Naive thymus-derived CD8-positive, alpha-beta T cell (primary cell): ENCODE data around the gene PRM3. TPM values are rescaled to one million over a fixed set of nuclear protein-coding genes. Genes with fewer than 3 reads are reported as not detected.
A peak's percentile ranks its signal among the peaks of the same experiment; 100 is the strongest.

ENCODE experiments used
- ATAC-seq, 2 donors: fragments of 150-1000 bp; cut with Tn5 transposase in 1 of 2; sonication (Bioruptor Pico), chemical (Tn5 transposase) in 1 of 2; 1 replicate in 1 of 2; 2 replicates in 1 of 2; pipeline ENCODE4 v1.10.0; 2021; ENCODE audit warnings: mild to moderate bottlenecking in 2 of 2, moderate library complexity in 2 of 2
- POLR2A ChIA-PET: fragments of 350-600 bp; sonication (Branson Sonifier 250); formaldehyde crosslinking; loops from one replicate; lab custom pipeline; 2021; ENCODE audit warnings: antibody characterized with exemption; lab: Charles Lee
- DNase-seq, 10 donors: peaks; one replicate each; pipeline versions ENCODE4 v3.0.0 to v3.0.0-alpha.2; 2020 to 2022
- H3K27ac Mint-ChIP-seq, 10 donors: one replicate each; pipeline ENCODE4 v1.8.0; 2020 to 2022; ENCODE audit warnings: mild to moderate bottlenecking in 10 of 10, mixed read lengths in 10 of 10, moderate library complexity in 4 of 10, inconsistent platforms in 1 of 10
- H3K27me3 Mint-ChIP-seq, 5 donors: one replicate each; pipeline ENCODE4 v1.8.0; 2021 to 2022; ENCODE audit warnings: mixed read lengths in 5 of 5
- H3K36me3 Mint-ChIP-seq, 3 donors: one replicate each; pipeline ENCODE4 v1.8.0; 2020 to 2022; ENCODE audit warnings: mixed read lengths in 3 of 3, mild to moderate bottlenecking in 2 of 3, inconsistent platforms in 1 of 3
- H3K4me1 Mint-ChIP-seq, 4 donors: one replicate each; pipeline ENCODE4 v1.8.0; 2021 to 2022; ENCODE audit warnings: mixed read lengths in 4 of 4
- H3K4me3 Mint-ChIP-seq, 10 donors: one replicate each; pipeline ENCODE4 v1.8.0; 2020 to 2022; ENCODE audit warnings: mild to moderate bottlenecking in 10 of 10, mixed read lengths in 10 of 10, moderate library complexity in 6 of 10, inconsistent platforms in 1 of 10
- H3K9me3 Mint-ChIP-seq, 9 donors: one replicate each; pipeline ENCODE4 v1.8.0; 2020 to 2022; ENCODE audit warnings: mixed read lengths in 9 of 9, mild to moderate bottlenecking in 3 of 9, inconsistent platforms in 1 of 9, moderate library complexity in 1 of 9
- polyA plus RNA-seq, 3 donors: library from polyadenylated mRNA; unstranded; fragments of 300-500 nt; fragmentation: Illumina TruSeq; gene quantifications; one replicate each; pipeline ENCODE4 v1.2.3, GENCODE V29; 2021
- total RNA-seq, 8 experiments: library from RNA in 2 of 8; stranded (reverse) in 2 of 8; gene quantifications; one replicate each; pipeline ENCODE4 v1.2.3 and lab custom pipeline; 2021 to 2026

PRM3 gene
- total and polyA plus RNA-seq, 5 experiments from 2014 or later, result not detected

DNA sequence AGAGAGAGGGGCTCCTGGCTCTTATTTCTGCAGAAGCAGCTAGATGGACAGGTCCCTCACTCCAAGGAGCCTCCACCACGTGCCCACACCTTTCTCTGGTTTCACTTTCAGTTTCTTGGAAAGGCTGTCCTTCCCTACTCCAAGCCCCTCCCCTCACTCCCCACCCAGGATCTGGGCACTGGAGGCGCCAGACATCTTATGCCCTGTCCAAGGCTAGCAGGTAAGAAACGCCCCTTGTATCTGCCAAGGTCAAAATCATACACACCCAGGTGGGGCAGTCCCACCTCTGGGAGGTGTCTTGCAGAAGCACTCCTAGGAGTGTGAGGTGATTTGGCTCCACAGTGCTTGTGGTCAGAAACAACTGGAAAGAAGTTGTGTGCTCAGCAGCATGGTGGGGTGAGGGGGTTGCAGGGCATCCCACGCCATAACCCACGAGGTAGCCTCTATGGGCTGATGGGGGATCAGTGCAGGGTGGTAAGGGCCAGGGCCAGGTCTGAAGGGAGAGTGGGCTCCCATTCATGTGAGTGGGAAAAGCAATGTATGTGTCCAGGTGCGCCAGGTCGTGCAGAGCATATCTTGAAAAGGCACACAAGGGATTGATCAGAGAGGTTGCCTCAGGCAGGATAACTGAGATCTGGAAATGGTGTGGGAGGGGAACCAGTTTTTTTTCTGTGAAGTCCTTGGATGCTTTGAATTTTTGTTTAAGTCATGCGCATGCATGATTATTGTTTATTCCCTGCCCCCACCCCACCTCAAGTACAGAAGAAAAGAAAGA lies 39.5 kb upstream of the PRM3 start:
- Mint-ChIP-seq H3K27me3 (no peaks in the 10 kb centered on the region), H3K36me3 (no peaks in the 10 kb centered on the region), H3K9me3 (no peaks in the 10 kb centered on the region), H3K4me3 (peak overlapping the region in 8 of 10 donors; percentile 12 to 75 (median 56)), H3K4me1 (peaks cover 12 to 61% (median 46%) of the 10 kb centered on the region in 4 donors), H3K27ac (peak overlapping the region; percentile 71 to 91 (median 84))
- ATAC-seq (peak; percentile 18 to 23), DNase-seq (peak in 1 of 10 donors; percentile 12)
- POLR2A ChIA-PET, result interaction anchor here (0.9 to 5.6 kb wide), 5 partner anchors 11 to 56 kb away, joined by 3 to 71 read pairs (median 5); partner anchors contain the start of gene SOCS1

DNA sequence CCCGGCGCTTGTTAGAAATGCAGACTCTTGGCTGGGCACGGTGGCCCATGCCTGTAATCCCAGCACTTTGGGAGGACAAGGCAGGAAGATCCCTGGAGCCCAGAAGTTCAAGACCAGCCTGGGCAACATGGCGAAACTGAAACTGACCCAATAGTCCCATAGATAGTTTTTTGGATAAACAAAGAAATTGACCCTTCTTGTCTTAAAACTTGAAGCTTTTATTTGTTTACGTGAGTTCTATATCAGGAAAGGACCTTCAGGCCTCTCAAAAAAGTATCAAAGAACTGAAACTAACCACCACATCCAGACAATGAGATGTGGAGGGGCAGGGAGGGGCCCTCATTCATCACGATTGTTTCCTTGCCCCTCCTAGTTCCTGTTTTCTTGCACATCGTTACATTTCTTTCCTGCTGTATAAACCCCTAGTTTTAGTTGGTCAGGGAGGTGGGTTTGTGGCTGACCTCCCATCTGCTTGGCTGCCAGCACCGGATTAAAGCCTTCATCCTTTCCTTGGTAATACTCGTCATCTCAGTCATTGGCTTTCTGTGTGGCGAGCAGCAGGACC lies 37.6 kb upstream of the PRM3 start:
- Mint-ChIP-seq H3K4me3 (peak overlapping the region; percentile 40 to 81 (median 72)), H3K4me1 (peaks cover 15 to 67% (median 48%) of the 10 kb centered on the region in 4 donors), H3K36me3 (no peaks in the 10 kb centered on the region), H3K27ac (peak overlapping the region; percentile 76 to 98 (median 94)), H3K27me3 (no peaks in the 10 kb centered on the region), H3K9me3 (no peaks in the 10 kb centered on the region)
- ATAC-seq, result peak; percentile 81 to 92
- DNase-seq, result peak in 9 of 10 donors; percentile 8 to 81 (median 60)
- POLR2A ChIA-PET, result interaction anchor here (1.3 to 5.6 kb wide), 4 partner anchors 13 to 54 kb away, joined by 5 to 71 read pairs (median 20); partner anchors contain the start of gene SOCS1

DNA sequence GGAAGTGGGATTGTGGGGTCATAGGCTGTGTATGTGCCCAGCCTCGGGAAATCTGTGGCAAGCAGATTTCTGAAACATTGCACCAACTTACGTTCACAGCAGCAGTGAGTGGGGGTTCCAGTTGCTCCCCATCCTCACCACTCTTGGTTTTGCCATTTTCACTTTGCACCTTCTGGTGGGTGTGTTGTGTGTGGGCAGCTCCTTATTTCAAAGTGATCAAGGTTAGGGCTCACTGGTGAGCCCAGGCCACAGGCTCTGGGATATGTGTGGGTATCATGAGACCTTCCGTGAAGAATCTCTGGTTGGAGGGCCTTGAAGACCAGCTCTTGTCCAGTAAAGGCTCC lies 37.2 kb upstream of the PRM3 start:
- Mint-ChIP-seq H3K9me3 (no peaks in the 10 kb centered on the region), H3K36me3 (no peaks in the 10 kb centered on the region), H3K4me1 (peaks cover 15 to 67% (median 48%) of the 10 kb centered on the region in 4 donors), H3K27ac (peak overlapping the region; percentile 76 to 98 (median 94)), H3K4me3 (peak overlapping the region in 7 of 10 donors; percentile 51 to 81 (median 72)), H3K27me3 (no peaks in the 10 kb centered on the region)
- POLR2A ChIA-PET, result interaction anchor here (1.3 to 5.6 kb wide), 4 partner anchors 13 to 54 kb away, joined by 5 to 71 read pairs (median 20); partner anchors contain the start of gene SOCS1
- DNase-seq, result no peak
- ATAC-seq, result no peak

DNA sequence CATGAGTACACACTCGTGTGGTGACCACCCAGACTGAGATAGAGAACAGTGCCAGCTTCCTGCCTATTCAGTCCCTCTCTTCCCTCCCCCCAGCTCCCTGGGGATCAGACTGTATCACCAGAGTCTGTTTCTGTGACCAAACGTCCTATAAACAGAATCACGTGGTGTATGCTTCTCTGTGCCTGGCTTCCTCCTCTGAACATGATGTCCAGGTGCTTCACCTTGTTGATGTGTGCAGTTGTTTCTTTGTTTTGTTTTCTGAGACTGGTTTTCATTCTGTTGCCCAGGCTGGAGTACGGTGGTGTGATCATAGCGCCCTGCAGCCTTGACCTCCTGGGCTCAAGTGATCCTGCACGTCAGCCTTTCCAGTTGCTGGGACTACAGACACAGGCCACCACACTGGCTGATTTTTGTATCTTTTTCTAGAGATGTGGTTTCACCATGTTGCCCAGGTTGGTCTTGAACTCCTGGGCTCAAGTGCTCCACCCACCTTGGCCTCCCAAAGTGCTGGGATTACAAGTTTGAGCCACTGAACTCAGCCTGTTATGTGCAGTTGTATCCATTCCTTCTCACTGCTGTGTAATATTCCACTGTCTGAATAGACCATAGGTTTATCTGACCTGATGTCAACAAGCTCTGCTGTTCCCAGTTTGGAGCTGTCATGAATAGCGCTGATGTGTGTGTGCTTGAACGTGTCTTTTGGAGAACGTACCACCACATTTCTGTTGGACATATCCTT lies 36.6 kb upstream of the PRM3 start:
- no peaks in the 10 kb centered on the region for H3K27me3 Mint-ChIP-seq
- peaks cover 15 to 68% (median 48%) of the 10 kb centered on the region in 4 donors for H3K4me1 Mint-ChIP-seq
- no peaks in the 10 kb centered on the region for H3K9me3 Mint-ChIP-seq
- peak overlapping the region in 8 of 10 donors; percentile 24 to 58 (median 39) for H3K4me3 Mint-ChIP-seq
- DNase-seq (peak in 1 of 10 donors; percentile 29), ATAC-seq (no peak)
- H3K27ac Mint-ChIP-seq, result peak overlapping the region; percentile 57 to 94 (median 88)
- POLR2A ChIA-PET, result interaction anchor here (1.3 to 5.6 kb wide), 5 partner anchors 12 to 53 kb away, joined by 5 to 71 read pairs (median 7); partner anchors contain the start of gene SOCS1
- H3K36me3 Mint-ChIP-seq, result no peaks in the 10 kb centered on the region

DNA sequence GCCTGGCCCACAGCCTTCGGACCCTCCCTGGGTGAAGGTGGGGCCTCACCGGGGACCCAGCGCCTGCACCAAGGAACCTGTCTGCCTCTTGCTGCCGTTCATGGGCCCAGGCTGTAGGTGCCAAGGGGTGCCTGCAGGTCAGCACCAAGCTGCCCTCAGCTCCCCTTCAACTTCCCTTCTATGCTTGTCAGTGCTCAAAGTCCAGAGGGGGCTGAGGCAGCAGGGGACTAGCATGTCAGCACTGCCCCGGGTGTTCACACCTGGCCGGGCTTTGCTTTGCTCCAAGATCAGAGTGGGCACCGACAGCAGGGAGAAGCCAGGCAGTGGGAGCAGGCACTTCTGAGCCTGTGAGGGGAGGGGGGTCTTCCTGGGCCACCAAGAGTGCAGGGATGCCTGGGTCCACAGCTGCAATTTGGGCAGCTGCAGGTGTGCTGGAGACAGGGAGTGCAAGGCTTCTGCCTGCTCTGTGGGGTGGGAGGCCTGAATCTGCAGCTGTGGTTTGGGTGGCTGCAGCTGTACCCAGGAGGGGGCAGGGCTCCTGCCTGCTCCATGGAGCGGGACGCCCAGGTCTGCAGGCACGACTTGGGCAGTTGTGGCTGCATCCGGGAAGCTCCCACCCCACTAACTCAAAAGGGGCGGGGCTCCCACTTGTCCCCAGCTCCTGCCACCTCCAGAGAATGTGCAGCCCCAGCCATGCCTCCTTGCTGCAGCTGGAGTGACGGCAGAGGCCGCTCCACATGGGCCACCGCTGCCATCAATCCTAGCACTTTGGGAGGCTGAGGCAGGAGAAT lies 35.3 kb upstream of the PRM3 start:
- POLR2A ChIA-PET, result interaction anchor here (0.9 to 5.6 kb wide), 4 partner anchors 9 to 52 kb away, joined by 4 to 71 read pairs (median 20); partner anchors contain the start of gene SOCS1
- Mint-ChIP-seq H3K27me3 (no peaks in the 10 kb centered on the region), H3K36me3 (no peaks in the 10 kb centered on the region), H3K4me1 (peaks cover 17 to 62% (median 46%) of the 10 kb centered on the region in 4 donors), H3K9me3 (no peaks in the 10 kb centered on the region), H3K4me3 (peak overlapping the region in 3 of 10 donors; percentile 19 to 68 (median 29)), H3K27ac (peak overlapping the region in 5 of 10 donors; percentile 12 to 82 (median 68))
- no peak for DNase-seq
- no peak for ATAC-seq

DNA sequence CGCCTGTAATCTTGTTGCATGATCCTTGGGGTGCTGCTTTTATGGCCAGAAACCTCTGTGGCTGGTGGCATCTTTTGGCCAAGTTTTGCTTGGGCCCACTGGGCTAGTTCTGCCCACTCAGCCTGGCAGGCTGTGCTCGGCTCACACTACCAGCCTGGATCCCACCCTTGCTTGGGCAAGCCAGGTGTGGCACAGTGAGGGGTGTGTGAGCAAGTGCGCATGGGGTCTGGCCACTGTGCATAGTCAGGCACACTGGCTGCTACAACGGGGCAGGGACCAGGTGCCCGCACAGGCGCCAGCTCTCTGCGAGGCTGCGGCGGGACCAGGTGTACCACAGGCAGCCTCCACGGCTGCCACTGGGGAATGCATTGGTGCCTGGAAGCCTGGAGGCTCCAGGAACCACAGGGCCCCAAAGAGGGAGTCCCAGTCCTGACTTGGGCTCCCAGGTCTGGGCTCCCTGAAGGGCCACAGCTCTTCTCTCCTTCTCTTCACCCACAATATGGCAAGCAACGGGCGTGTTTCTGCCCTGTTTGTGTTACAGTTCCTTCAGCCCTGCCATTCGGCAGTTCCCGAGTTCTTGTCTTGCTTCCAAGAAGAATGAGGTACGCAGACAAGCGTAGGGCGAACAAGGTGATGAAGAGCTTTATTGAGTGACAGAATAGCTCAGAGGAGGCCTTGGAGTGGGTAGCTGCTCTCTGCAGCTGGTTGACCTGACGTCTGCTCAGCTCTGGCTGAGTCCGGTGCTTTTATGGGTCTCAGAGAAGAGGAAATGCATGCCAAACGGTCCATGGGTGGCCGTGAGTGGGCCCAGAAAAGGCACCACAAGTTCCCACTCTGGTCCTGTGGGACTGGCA lies 34.4 kb upstream of the PRM3 start:
- ATAC-seq, result no peak
- no peak for DNase-seq
- POLR2A ChIA-PET, result interaction anchor here (0.9 to 5.6 kb wide), 4 partner anchors 8 to 51 kb away, joined by 4 to 71 read pairs (median 20); partner anchors contain the start of gene SOCS1
- peaks cover 16 to 56% (median 40%) of the 10 kb centered on the region in 4 donors for H3K4me1 Mint-ChIP-seq
- no peaks in the 10 kb centered on the region for H3K36me3 Mint-ChIP-seq
- no peak overlapping the region for H3K4me3 Mint-ChIP-seq
- H3K27ac Mint-ChIP-seq, result peak overlapping the region in 5 of 10 donors; percentile 23 to 63 (median 48)
- no peaks in the 10 kb centered on the region for H3K9me3 Mint-ChIP-seq
- no peaks in the 10 kb centered on the region for H3K27me3 Mint-ChIP-seq

DNA sequence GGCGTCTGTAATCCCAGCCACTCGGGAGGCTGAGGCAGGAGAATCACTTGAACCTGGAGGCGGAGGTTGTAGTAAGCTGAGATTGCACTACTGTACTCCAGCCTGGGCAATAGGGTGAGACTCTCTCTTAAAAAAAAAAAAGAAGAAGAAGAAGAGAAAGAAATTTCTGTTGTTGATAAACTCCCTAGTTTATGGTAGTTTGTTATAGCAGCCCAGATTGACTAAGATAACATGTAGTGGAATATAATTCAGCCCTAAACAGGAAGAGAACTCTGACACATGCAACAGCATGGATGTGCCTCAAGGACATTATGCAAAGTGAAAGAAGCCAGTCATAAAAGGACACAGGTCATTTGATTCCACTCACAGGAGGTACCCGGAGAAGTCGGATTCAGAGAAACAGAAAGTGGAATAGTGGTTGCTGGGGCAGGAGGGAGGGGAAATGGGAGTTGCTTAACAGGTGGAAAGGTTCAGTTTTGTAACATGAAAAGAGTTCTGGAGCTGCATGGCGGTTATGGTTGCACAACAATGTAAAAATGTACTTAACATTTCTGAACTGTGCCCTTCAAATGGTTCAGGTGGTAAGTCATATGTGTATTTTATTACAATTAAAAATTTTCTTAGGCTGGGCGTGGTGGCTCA lies 33.7 kb upstream of the PRM3 start:
- H3K27me3 Mint-ChIP-seq, result no peaks in the 10 kb centered on the region
- H3K4me1 Mint-ChIP-seq, result peaks cover 14 to 49% (median 35%) of the 10 kb centered on the region in 4 donors
- no peaks in the 10 kb centered on the region for H3K36me3 Mint-ChIP-seq
- ATAC-seq, result no peak
- peak overlapping the region in 1 of 10 donors; percentile 33 for H3K4me3 Mint-ChIP-seq
- peak overlapping the region in 5 of 10 donors; percentile 5 to 87 (median 34) for H3K27ac Mint-ChIP-seq
- POLR2A ChIA-PET, result interaction anchor here (5.5 to 5.6 kb wide), 2 partner anchors 9 to 50 kb away, joined by 33 to 71 read pairs; partner anchors contain the start of gene SOCS1
- DNase-seq, result no peak
- no peaks in the 10 kb centered on the region for H3K9me3 Mint-ChIP-seq

DNA sequence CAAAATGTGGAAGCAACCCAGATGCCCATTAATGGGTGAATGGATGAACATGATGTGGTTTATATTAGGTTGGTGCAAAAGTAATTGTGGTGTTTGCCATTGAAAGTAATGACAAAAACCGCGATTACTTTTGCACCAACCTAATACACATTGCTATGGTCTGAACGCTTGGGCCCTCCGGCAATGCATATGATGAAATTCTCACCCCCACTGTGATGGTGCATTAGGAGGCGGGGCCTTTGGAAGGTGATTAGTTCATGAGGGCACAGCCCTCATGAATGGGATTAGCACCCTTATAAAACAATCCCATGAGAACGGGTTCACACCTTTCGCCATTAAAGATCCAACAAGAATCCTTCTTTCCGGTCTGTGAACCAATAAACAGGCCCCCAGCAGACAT lies 33.0 kb upstream of the PRM3 start:
- Mint-ChIP-seq H3K4me1 (peaks cover 14 to 43% (median 30%) of the 10 kb centered on the region in 4 donors), H3K4me3 (no peak overlapping the region), H3K27ac (peak overlapping the region in 2 of 10 donors; percentile 25 to 87), H3K9me3 (no peaks in the 10 kb centered on the region), H3K36me3 (no peaks in the 10 kb centered on the region), H3K27me3 (peaks cover 0 to 2% (median 0%) of the 10 kb centered on the region in 5 donors)
- ATAC-seq, result no peak
- POLR2A ChIA-PET, result no interaction called here
- DNase-seq, result no peak

DNA sequence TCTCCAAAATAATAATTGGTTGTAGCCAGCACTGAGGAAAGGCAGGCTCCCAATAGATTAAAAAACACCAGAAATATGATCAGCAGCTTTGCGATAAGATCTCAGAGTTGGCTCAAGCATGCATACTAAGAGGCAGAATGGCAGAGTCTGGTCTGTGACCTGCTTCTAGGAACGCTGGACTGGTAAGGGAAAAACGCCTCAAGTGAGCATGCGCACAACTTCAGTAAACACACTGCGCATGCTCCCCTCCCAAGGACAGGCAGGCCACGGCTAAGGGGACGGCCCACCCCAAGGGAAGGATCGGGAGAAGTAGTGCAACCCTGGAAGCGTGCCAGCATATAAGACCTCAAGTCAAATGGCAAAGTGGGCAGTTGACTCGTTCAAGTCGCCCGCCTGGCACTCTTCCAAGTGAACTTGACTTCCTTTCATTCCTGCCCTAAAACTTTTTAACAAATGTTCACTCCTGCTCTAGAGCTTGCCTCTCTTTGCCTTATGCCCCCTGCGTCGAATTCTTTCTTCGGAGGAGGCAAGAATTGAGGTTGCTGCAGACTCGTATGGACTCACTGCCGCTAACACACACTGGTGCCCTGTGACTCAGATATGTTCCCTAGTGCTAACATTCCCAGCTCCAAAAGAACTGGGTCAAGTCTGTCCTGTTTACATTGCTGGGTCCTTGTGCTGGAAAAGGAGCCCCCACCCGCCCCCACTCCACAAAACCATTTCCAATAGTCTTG lies 30.1 kb upstream of the PRM3 start:
- H3K4me1 Mint-ChIP-seq, result peaks cover 9 to 36% (median 19%) of the 10 kb centered on the region in 4 donors
- POLR2A ChIA-PET, result interaction anchor here (1.5 to 1.6 kb wide), 2 partner anchors 48 to 50 kb away, joined by 3 to 4 read pairs; partner anchors contain the start of gene SOCS1
- peak overlapping the region in 1 of 10 donors; percentile 70 for H3K27ac Mint-ChIP-seq

DNA sequence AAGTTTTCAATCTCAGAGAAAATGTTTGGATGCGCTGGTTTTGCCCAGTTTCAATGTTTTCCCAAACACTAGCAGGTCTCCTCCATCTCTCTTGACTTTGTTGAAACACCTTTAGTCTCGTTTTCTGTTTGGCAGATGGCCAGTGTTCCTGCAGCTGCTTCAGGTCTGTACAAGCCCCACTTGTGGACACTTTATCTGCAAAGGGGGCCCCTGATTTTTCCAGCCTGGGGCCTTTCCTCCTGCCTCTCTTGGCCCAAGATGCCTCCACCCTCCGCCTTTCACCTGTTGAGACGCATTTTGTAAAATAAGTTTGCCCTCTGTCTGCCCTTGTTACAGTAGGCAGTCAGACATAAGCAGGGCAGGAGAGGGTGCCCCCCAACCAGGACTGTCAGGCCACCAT lies 29.5 kb upstream of the PRM3 start:
- H3K27ac Mint-ChIP-seq, result peak overlapping the region in 1 of 10 donors; percentile 70

More for the DNA sequence above, 30.1 kb upstream of the PRM3 start:
- H3K27me3 Mint-ChIP-seq, result peaks cover 0 to 2% (median 0%) of the 10 kb centered on the region in 5 donors
- H3K4me3 Mint-ChIP-seq, result no peak overlapping the region
- no peaks in the 10 kb centered on the region for H3K9me3 Mint-ChIP-seq
- ATAC-seq (no peak), DNase-seq (no peak)
- no peaks in the 10 kb centered on the region for H3K36me3 Mint-ChIP-seq

More for the DNA sequence above, 29.5 kb upstream of the PRM3 start:
- H3K4me3 Mint-ChIP-seq, result no peak overlapping the region
- H3K36me3 Mint-ChIP-seq, result no peaks in the 10 kb centered on the region
- H3K4me1 Mint-ChIP-seq, result peaks cover 7 to 36% (median 17%) of the 10 kb centered on the region in 4 donors
- DNase-seq (no peak), ATAC-seq (no peak)
- peaks cover 0 to 2% (median 0%) of the 10 kb centered on the region in 5 donors for H3K27me3 Mint-ChIP-seq
- H3K9me3 Mint-ChIP-seq, result no peaks in the 10 kb centered on the region
- POLR2A ChIA-PET, result no interaction called here
